Lower lobe of right lung (tissue), 2 donors: ENCODE data around the gene C1orf115. TPM values are rescaled to one million over a fixed set of nuclear protein-coding genes. Genes with fewer than 3 reads are reported as not detected.

Experiments
- ATAC-seq, 2 donors: fragments of 200-7000 bp; cut with Tn5 transposase; one replicate each; pipeline ENCODE4 v1.9.1; 2020 to 2022; ENCODE audit warnings: mild to moderate bottlenecking in 2 of 2, moderate library complexity in 2 of 2
- DNase-seq: peaks from one replicate; pipeline ENCODE4 v3.0.0-alpha.2; 2020
- H3K27ac ChIP-seq: fragments of 200-600 bp; one replicate; pipeline ENCODE4 v1.8.0; 2022
- H3K27me3 ChIP-seq: fragments of 200-600 bp; one replicate; pipeline ENCODE4 v1.8.0; 2022; ENCODE audit warnings: low read depth
- H3K36me3 ChIP-seq: fragments of 200-600 bp; one replicate; pipeline ENCODE4 v1.8.0; 2022; ENCODE audit warnings: mild to moderate bottlenecking
- H3K4me1 ChIP-seq: fragments of 200-600 bp; one replicate; pipeline ENCODE4 v1.8.0; 2022
- H3K4me3 ChIP-seq: fragments of 200-600 bp; one replicate; pipeline ENCODE4 v1.8.0; 2022; ENCODE audit warnings: mild to moderate bottlenecking
- H3K9me3 ChIP-seq: fragments of 200-600 bp; one replicate; pipeline ENCODE4 v1.8.0; 2022
- CTCF ChIP-seq: fragments of 200-600 bp; IDR thresholded peaks from one replicate; pipeline ENCODE4 v1.8.0; 2022; ENCODE audit warnings: antibody characterized with exemption, mild to moderate bottlenecking
- intact Hi-C: fragments of 100-400 bp; cut with DNase I; formaldehyde crosslinking; loops from one replicate; pipeline ENCODE4 v1.11.0; 2022
- total RNA-seq: library from RNA; stranded (reverse); fragmentation: NEBNext Ultra II Directional; extraction: Animal tissue kit (Norgen Biotek cat#: 25700); gene quantifications from one replicate; pipeline ENCODE4 v1.2.1, GENCODE V29; 2021
- donor health status: DM: no; HTN: yes; CAD: no; lungs with severe emphysema.

C1orf115 gene
- total RNA-seq, 1 donor from 2014 or later, result 26.3 TPM

DNA sequence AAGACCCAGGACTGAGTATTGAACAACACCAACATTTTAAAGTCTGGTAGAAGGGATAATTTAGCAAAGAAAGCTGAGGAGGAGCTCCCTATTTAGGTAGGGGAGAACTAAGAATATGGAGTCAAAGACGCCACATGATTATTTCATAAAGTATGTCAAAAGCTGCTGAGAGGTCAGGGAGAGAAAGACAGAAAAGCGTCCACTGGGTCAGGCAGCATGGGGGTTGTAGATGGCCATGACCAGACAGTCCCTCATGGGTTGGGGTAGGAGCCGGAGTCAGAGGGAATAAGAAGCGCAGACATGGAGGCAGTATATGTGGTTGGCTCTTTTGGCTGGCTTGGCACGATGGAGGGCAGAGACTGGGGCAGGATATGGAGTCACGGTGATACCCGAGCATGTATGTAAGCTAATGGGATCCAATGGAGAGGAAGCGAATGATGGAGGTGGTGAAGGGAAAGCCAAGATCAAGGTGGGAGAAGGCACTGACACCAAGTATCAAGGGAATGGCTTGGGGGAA is 4.8 kb downstream of the C1orf115 start:
- intact Hi-C loops, result no loop called here
- Histone ChIP-seq H3K4me3 (no peak overlapping the region), H3K27ac (no peak overlapping the region), H3K36me3 (peaks cover 14% of the 10 kb centered on the region), H3K9me3 (no peaks in the 10 kb centered on the region), H3K4me1 (peaks cover 2% of the 10 kb centered on the region), H3K27me3 (no peaks in the 10 kb centered on the region)
- DNase-seq (no peak), ATAC-seq (no peak)
- no peak for TF ChIP-seq CTCF

DNA sequence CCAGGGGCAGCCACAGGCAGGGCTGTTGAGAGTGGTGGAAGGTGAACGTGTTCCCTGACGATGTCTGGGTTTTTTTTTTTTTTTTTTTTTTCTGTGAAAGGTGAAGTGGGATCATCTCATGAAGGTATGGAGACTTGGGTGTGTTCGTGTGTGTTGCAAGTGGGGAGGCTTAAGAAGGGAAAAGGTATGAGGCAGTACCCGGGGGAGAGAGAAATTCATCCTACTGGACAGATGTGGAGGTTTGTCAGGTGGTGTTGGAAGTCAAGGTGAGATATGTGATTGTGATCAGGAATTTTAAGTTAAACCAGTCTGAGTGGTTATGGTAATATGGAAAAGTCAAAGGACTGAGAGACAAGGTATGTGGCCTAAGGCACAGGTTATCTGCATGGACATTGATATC is 5.3 kb downstream of the C1orf115 start:
- Histone ChIP-seq H3K4me1 (no peaks in the 10 kb centered on the region), H3K36me3 (peaks cover 14% of the 10 kb centered on the region), H3K4me3 (no peak overlapping the region), H3K27me3 (no peaks in the 10 kb centered on the region), H3K9me3 (no peaks in the 10 kb centered on the region), H3K27ac (no peak overlapping the region)
- no peak for DNase-seq
- intact Hi-C loops, result no loop called here
- no peak for TF ChIP-seq CTCF
- ATAC-seq, result no peak

DNA sequence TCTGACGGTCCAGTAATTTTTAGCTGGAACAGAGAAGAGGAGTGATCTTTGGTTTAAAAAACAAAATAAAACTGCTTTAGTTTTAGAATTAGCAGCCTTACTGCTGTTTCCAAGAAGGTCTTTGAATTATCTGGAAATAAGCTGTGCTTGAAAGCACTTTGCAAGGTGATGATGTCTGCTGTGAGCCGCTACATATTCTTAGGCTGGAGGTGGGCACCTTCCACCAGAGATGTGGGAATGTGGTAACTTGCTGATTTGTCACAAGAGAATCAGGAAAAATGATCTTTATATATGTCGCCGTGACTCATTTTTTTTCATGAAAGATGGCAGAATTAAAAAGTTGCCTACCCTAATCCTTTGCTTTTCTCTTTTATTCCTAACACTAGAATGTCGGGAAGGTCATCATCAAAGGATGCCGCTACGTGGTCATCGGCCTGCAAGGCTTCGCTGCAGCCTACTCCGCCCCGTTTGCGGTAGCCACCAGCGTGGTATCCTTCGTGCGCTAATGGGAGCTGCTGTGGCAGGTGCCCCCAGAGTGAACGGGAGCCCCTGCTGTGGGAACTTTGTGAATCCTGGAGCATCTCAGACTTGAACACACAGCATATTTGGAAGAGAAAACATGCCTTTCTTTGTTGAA is 6.2 kb downstream of the C1orf115 start:
- ATAC-seq (no peak), DNase-seq (no peak)
- TF ChIP-seq CTCF, result no peak

GRCh38 chr1:220696863-220697231 is 6.7 kb downstream of the C1orf115 start:
- ATAC-seq, result no peak
- TF ChIP-seq CTCF, result no peak
- no peak overlapping the region for H3K4me3 ChIP-seq

More for the DNA sequence above, 6.2 kb downstream of the C1orf115 start:
- Histone ChIP-seq H3K27ac (no peak overlapping the region), H3K27me3 (no peaks in the 10 kb centered on the region), H3K4me1 (no peaks in the 10 kb centered on the region), H3K9me3 (no peaks in the 10 kb centered on the region), H3K36me3 (peaks cover 14% of the 10 kb centered on the region), H3K4me3 (no peak overlapping the region)
- intact Hi-C loops, result no loop called here

GRCh38 chr1:220697326-220697725 is 7.2 kb downstream of the C1orf115 start:
- ATAC-seq, result no peak
- no peaks in the 10 kb centered on the region for H3K9me3 ChIP-seq

More at GRCh38 chr1:220696863-220697231, 6.7 kb downstream of the C1orf115 start:
- DNase-seq, result no peak
- Histone ChIP-seq H3K27me3 (no peaks in the 10 kb centered on the region), H3K9me3 (no peaks in the 10 kb centered on the region), H3K4me1 (no peaks in the 10 kb centered on the region), H3K36me3 (peaks cover 14% of the 10 kb centered on the region), H3K27ac (no peak overlapping the region)
- intact Hi-C loops, result no loop called here

More at GRCh38 chr1:220697326-220697725, 7.2 kb downstream of the C1orf115 start:
- H3K27me3 ChIP-seq, result no peaks in the 10 kb centered on the region
- H3K36me3 ChIP-seq, result peaks cover 14% of the 10 kb centered on the region
- no peak overlapping the region for H3K4me3 ChIP-seq
- no peaks in the 10 kb centered on the region for H3K4me1 ChIP-seq
- no peak for DNase-seq
- intact Hi-C loops, result no loop called here
- no peak for TF ChIP-seq CTCF
- no peak overlapping the region for H3K27ac ChIP-seq
